Measurements from ENCODE around the gene DHRS7C.

GRCh38 chr17:9769036-9769695 is 22.2 kb downstream of the DHRS7C start:
- TF ChIP-seq, protein P1, sequence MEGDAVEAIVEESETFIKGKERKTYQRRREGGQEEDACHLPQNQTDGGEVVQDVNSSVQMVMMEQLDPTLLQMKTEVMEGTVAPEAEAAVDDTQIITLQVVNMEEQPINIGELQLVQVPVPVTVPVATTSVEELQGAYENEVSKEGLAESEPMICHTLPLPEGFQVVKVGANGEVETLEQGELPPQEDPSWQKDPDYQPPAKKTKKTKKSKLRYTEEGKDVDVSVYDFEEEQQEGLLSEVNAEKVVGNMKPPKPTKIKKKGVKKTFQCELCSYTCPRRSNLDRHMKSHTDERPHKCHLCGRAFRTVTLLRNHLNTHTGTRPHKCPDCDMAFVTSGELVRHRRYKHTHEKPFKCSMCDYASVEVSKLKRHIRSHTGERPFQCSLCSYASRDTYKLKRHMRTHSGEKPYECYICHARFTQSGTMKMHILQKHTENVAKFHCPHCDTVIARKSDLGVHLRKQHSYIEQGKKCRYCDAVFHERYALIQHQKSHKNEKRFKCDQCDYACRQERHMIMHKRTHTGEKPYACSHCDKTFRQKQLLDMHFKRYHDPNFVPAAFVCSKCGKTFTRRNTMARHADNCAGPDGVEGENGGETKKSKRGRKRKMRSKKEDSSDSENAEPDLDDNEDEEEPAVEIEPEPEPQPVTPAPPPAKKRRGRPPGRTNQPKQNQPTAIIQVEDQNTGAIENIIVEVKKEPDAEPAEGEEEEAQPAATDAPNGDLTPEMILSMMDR (IDR thresholded peaks at IDR 0.05): no peak
- TF ChIP-seq POLR2A (IDR thresholded peaks at IDR 0.05): no peak
- TF ChIP-seq POLR2AphosphoS5 (IDR thresholded peaks at IDR 0.05): no peak
- TF ChIP-seq EP300 (IDR thresholded peaks at IDR 0.05): no peak
